HepG2 (cell line): Measurements from ENCODE around the gene OTOG. TPM values are rescaled to one million over a fixed set of nuclear protein-coding genes. Genes with fewer than 3 reads are reported as not detected.

Source experiments
- ATAC-seq: fragments of 200-7000 bp; cut with Tn5 transposase; 3 replicates; pipeline ENCODE4 v1.9.1; 2020; ENCODE audit warnings: mild to moderate bottlenecking, moderate library complexity
- BruUV-seq: library from RNA; stranded (reverse); fragments of 400-500 nt; replicated peaks from 2 replicates; lab custom pipeline; 2021; lab: Mats Ljungman, UMichigan
- CTCF ChIA-PET: fragments of 300-600 bp; formaldehyde crosslinking; extraction: SDS; loops from one replicate; lab custom pipeline; 2021; ENCODE audit warnings: low total read pairs, inconsistent platforms, low intra/inter-chr PET ratio; lab: Yijun Ruan, JAX
- POLR2A ChIA-PET: fragments of 350-600 bp; sonication (Branson Sonifier 250); formaldehyde crosslinking; loops from one replicate; lab custom pipeline; 2020; ENCODE audit warnings: antibody characterized with exemption, inconsistent platforms; lab: Yijun Ruan, JAX
- DNase-seq: peaks from one replicate; pipeline ENCODE4 v3.0.0-alpha.2; 2015; ENCODE audit warnings: low spot score
- FAIRE-seq: peaks from 3 replicates; lab custom pipeline; 2011; peaks lifted over from hg19 to GRCh38; lab: Jason Lieb, UNC
- H2AFZ ChIP-seq: one replicate; pipeline ENCODE4 v1.6.1; 2011; ENCODE audit warnings: low read length, inconsistent platforms
- H3K27ac ChIP-seq: fragments of 300-600 bp; 3 replicates; pipeline ENCODE4 v1.8.0; 2011; ENCODE audit warnings: mixed run types, mild to moderate bottlenecking, mixed read lengths, low read length, inconsistent platforms; ENCODE audit not compliant: insufficient read depth; ENCODE audit errors: extremely low read length
- H3K27me3 ChIP-seq, 2 experiments: fragments of 200-600 bp in 1 of 2; 2 replicates in 1 of 2; 3 replicates in 1 of 2; pipeline versions ENCODE4 v1.6.0 to v1.8.0; 2011; ENCODE audit warnings: low read length in 2 of 2, mild to moderate bottlenecking in 2 of 2, moderate library complexity in 2 of 2, inconsistent platforms in 1 of 2; ENCODE audit not compliant: insufficient read depth in 2 of 2, control insufficient read depth in 1 of 2
- H3K36me3 ChIP-seq, 2 experiments: fragments of 200-600 bp in 1 of 2; replicated peaks in 1 of 2; 2 replicates in 1 of 2; 3 replicates in 1 of 2; pipeline versions ENCODE4 v1.5.1 to v1.8.0; 2011; ENCODE audit warnings: low read length in 2 of 2, inconsistent platforms in 1 of 2; ENCODE audit not compliant: insufficient read depth in 2 of 2, control insufficient read depth in 1 of 2
- H3K4me1 ChIP-seq: 2 replicates; pipeline ENCODE4 v1.5.1; 2012; ENCODE audit warnings: low read length, inconsistent platforms; ENCODE audit not compliant: insufficient read depth
- H3K4me2 ChIP-seq: 2 replicates; pipeline ENCODE4 v1.6.0; 2011; ENCODE audit warnings: low read depth, low read length, inconsistent platforms
- H3K4me3 ChIP-seq, 3 experiments: fragments of 200-600 bp in 1 of 3; sonication (generic), shearing (Covaris generic) in 1 of 3; replicated peaks in 1 of 3; 2 replicates each; pipeline ENCODE4 v1.5.1; 2011 to 2016; ENCODE audit warnings: low read length in 3 of 3, inconsistent platforms in 2 of 3, low read depth in 2 of 3, mild to moderate bottlenecking in 2 of 3, control low read depth in 1 of 3, mixed read lengths in 1 of 3; ENCODE audit not compliant: insufficient read depth in 1 of 3
- H3K79me2 ChIP-seq: one replicate; pipeline ENCODE4 v1.6.1; 2011; ENCODE audit warnings: low read length, inconsistent platforms; ENCODE audit not compliant: insufficient read depth
- H3K9ac ChIP-seq: 2 replicates; pipeline ENCODE4 v1.6.0; 2011; ENCODE audit warnings: mild to moderate bottlenecking, low read depth, low read length, inconsistent platforms; ENCODE audit not compliant: insufficient read depth
- H3K9me3 ChIP-seq: 2 replicates; pipeline ENCODE4 v1.5.1; 2012; ENCODE audit warnings: mild to moderate bottlenecking, low read length
- H4K20me1 ChIP-seq: 2 replicates; pipeline ENCODE4 v1.6.0; 2011; ENCODE audit warnings: inconsistent platforms, mild to moderate bottlenecking, low read length, moderate library complexity; ENCODE audit not compliant: insufficient read depth
- CBX5 ChIP-seq: sonication (generic); formaldehyde crosslinking; IDR thresholded peaks from 2 replicates; pipeline ENCODE4 v1.4.0; 2020; ENCODE audit warnings: missing genetic modification reagents, borderline replicate concordance
- HNF4A ChIP-seq: sonication (generic); formaldehyde crosslinking; IDR thresholded peaks from 2 replicates; pipeline ENCODE4 v1.4.0; 2020; ENCODE audit warnings: missing genetic modification reagents
- MAFF ChIP-seq: IDR thresholded peaks from 2 replicates; pipeline ENCODE4 v1.6.1; 2011; ENCODE audit warnings: low read depth, low read length, improper control_type of control experiment
- NR2F6 ChIP-seq, 2 experiments: IDR thresholded peaks; 2 replicates each; pipeline ENCODE4 v1.6.1; 2016; ENCODE audit warnings: antibody characterized with exemption in 1 of 2, mild to moderate bottlenecking in 1 of 2
- THAP11 ChIP-seq: IDR thresholded peaks from 2 replicates; pipeline ENCODE4 v1.6.1; 2016; ENCODE audit warnings: missing biosample characterization, missing genetic modification reagents
- ZFY ChIP-seq: sonication (generic); formaldehyde crosslinking; IDR thresholded peaks from 2 replicates; pipeline ENCODE4 v1.4.0; 2020; ENCODE audit warnings: missing genetic modification reagents
- ZNF652 ChIP-seq: IDR thresholded peaks from 2 replicates; pipeline ENCODE4 v1.6.1; 2016; ENCODE audit warnings: low read depth, borderline replicate concordance
- WGBS: methylation state at CpG from one replicate; pipeline ENCODE4 v1.1.6; 2017; ENCODE audit warnings: low lambda C conversion rate; 5-methylcytosine and 5-hydroxymethylcytosine counted together
- in situ Hi-C: cut with HindIII; loops from 2 replicates; pipeline ENCODE4 v1.10.0; 2017; ENCODE audit warnings: low pct_unique_long_range_greater_than_20kb; ENCODE audit not compliant: extremely low pct_ligation_motif_present
- intact Hi-C: fragments of 100-400 bp; cut with micrococcal nuclease; formaldehyde crosslinking; loops from one replicate; pipeline ENCODE4 v1.10.0; 2022; ENCODE audit not compliant: unreplicated experiment
- polyA plus RNA-seq, 8 experiments: library from polyadenylated mRNA; depleted of rRNA in 3 of 8; stranded (reverse) in 7 of 8; unstranded in 1 of 8; fragments of >200 nt; fragmentation: Illumina TruSeq in 4 of 8; extraction: Trizol in 4 of 8; gene quantifications; 2 replicates each; pipeline versions ENCODE4 v1.2.1 to v1.2.3, GENCODE V29; 2011 to 2016; ENCODE audit warnings: low read depth in 4 of 8, missing spikeins in 1 of 8, mixed read lengths in 1 of 8; ENCODE audit not compliant: insufficient read depth in 1 of 8
- total RNA-seq, 5 experiments: library from RNA; depleted of rRNA; stranded (reverse); fragments of >200 nt; fragmentation: Illumina TruSeq; extraction: Trizol; gene quantifications; 2 replicates each; pipeline ENCODE4 v1.2.3, GENCODE V29; 2016; ENCODE audit warnings: low read depth in 1 of 5
- TF ChIP-seq, protein P1 (sequence below): IDR thresholded peaks from 2 replicates; pipeline ENCODE4 v1.4.0; 2020; ENCODE audit warnings: mild to moderate bottlenecking, missing genetic modification reagents
- TF ChIP-seq, protein P2 (sequence below): IDR thresholded peaks from 2 replicates; pipeline ENCODE4 v1.6.1; 2016; ENCODE audit warnings: missing compliant biosample characterization, missing genetic modification reagents, borderline replicate concordance

Gene OTOG
- total and polyA plus RNA-seq, 2 of the 13 experiments (the other 11 are each of a cell fraction or from before 2014, with no cell fraction given): not detected

DNA sequence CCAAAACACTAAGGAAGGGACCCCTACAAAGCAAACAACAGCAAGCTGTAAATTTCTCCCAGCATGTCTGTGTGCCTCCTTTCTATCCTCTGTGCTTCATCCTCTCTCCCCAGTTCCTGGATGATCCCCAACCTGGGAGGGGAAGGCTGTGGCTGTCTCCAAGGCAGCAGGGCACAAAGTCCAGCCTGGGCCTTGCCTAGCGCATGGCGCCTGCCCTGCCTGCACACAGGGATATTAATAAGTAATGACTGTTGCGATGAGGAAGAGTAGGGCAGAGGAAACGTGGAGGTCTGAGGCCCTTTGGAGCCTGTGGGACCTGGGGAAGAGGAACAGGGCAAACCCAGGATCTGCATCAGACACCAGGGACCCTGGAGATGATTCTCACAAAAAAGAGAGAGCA lies 4.8 kb upstream of the OTOG start (continued):
- TF ChIP-seq, protein P1, sequence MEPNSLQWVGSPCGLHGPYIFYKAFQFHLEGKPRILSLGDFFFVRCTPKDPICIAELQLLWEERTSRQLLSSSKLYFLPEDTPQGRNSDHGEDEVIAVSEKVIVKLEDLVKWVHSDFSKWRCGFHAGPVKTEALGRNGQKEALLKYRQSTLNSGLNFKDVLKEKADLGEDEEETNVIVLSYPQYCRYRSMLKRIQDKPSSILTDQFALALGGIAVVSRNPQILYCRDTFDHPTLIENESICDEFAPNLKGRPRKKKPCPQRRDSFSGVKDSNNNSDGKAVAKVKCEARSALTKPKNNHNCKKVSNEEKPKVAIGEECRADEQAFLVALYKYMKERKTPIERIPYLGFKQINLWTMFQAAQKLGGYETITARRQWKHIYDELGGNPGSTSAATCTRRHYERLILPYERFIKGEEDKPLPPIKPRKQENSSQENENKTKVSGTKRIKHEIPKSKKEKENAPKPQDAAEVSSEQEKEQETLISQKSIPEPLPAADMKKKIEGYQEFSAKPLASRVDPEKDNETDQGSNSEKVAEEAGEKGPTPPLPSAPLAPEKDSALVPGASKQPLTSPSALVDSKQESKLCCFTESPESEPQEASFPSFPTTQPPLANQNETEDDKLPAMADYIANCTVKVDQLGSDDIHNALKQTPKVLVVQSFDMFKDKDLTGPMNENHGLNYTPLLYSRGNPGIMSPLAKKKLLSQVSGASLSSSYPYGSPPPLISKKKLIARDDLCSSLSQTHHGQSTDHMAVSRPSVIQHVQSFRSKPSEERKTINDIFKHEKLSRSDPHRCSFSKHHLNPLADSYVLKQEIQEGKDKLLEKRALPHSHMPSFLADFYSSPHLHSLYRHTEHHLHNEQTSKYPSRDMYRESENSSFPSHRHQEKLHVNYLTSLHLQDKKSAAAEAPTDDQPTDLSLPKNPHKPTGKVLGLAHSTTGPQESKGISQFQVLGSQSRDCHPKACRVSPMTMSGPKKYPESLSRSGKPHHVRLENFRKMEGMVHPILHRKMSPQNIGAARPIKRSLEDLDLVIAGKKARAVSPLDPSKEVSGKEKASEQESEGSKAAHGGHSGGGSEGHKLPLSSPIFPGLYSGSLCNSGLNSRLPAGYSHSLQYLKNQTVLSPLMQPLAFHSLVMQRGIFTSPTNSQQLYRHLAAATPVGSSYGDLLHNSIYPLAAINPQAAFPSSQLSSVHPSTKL: peak; percentile 34; the same call in 1 of the 2 replicates
- TF ChIP-seq CBX5 (CRISPR knock-in tag): peak; percentile 52; the same call in 1 of the 2 replicates
- TF ChIP-seq HNF4A: peak; percentile 95
- no peak for TF ChIP-seq MAFF
- peak; percentile 74 for TF ChIP-seq ZFY
- TF ChIP-seq, protein P2, sequence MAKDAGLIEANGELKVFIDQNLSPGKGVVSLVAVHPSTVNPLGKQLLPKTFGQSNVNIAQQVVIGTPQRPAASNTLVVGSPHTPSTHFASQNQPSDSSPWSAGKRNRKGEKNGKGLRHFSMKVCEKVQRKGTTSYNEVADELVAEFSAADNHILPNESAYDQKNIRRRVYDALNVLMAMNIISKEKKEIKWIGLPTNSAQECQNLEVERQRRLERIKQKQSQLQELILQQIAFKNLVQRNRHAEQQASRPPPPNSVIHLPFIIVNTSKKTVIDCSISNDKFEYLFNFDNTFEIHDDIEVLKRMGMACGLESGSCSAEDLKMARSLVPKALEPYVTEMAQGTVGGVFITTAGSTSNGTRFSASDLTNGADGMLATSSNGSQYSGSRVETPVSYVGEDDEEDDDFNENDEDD: peak; percentile 23; the same call in 1 of the 2 replicates

DNA sequence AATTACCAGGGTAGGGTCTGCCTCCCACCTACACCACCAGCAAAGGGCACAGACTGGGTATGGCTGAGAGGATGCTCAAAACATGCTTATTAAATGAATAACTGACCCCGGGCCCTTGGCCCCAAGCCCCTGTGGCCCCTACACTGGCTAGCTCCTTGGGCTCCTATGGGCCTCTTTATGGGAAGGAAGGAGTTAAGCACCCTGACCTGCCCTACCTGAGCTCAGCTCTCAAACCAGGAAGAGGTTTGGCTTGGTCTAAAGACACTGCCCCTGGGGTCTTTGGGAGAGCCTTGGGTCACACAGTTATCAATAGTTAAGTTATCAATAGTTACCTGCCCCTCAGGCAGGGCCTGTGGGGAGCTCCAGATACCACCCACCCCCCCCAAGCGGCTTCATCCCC lies 4.0 kb upstream of the OTOG start:
- Histone ChIP-seq H3K27ac (no peak overlapping the region), H3K4me3 (no peak overlapping the region)
- POLR2A ChIA-PET: no interaction called here

More for the DNA sequence above, 4.0 kb upstream of the OTOG start:
- DNase-seq (no peak), FAIRE-seq (no peak), ATAC-seq (no peak)
- Histone ChIP-seq H3K79me2 (no peaks in the 10 kb centered on the region), H3K4me2 (no peak overlapping the region), H4K20me1 (no peaks in the 10 kb centered on the region), H2AFZ (no peak overlapping the region), H3K36me3 (no peaks in the 10 kb centered on the region), H3K9ac (no peak overlapping the region), H3K27me3 (0 out of 5 replicates have a peak, but pooled peaks cover 0 to 4% of the 10 kb centered on the region in 2 experiments), H3K9me3 (no peaks in the 10 kb centered on the region), H3K4me1 (peaks cover 24% of the 10 kb centered on the region)
- in situ Hi-C loops: no loop called here
- BruUV-seq: no TSS peak
- TF ChIP-seq THAP11 (CRISPR knock-in tag): no peak
- no peak for TF ChIP-seq NR2F6 (IDR thresholded peaks at IDR 0.05)
- no peak for TF ChIP-seq NR2F6 (CRISPR knock-in tag; IDR thresholded peaks at IDR 0.05)
- TF ChIP-seq ZNF652 (CRISPR knock-in tag): peak; percentile 74; the same call in 1 of the 2 replicates
- CTCF ChIA-PET: no interaction called here
- intact Hi-C loops: no loop called here
- no CpG with 5 or more reads among the region's 2 CpGs for WGBS
